Colonic mucosa (tissue), 4 donors: ENCODE results near the gene NEK5. TPM values are rescaled to one million over a fixed set of nuclear protein-coding genes. Genes with fewer than 3 reads are reported as not detected.
"Not testable (repeated sequence)": the region's sequence is repeated elsewhere in the genome, so short reads cannot be mapped to it uniquely, and the experiment has no call there.

Source experiments
- DNase-seq: peaks from one replicate; pipeline ENCODE4 v3.0.0-alpha.2; 2020
- H3K27ac ChIP-seq: fragments of 200-600 bp; one replicate; pipeline ENCODE4 v1.8.0; 2021
- H3K27me3 ChIP-seq: fragments of 200-600 bp; one replicate; pipeline ENCODE4 v1.8.0; 2021
- H3K36me3 ChIP-seq: fragments of 200-600 bp; one replicate; pipeline ENCODE4 v1.8.0; 2021
- H3K4me1 ChIP-seq: fragments of 200-600 bp; one replicate; pipeline ENCODE4 v1.8.0; 2021; ENCODE audit warnings: mild to moderate bottlenecking
- H3K4me3 ChIP-seq: fragments of 200-600 bp; one replicate; pipeline ENCODE4 v1.8.0; 2021
- H3K9ac ChIP-seq, 2 donors: one replicate each; pipeline ENCODE4 v1.7.0; 2013; ENCODE audit warnings: control low read depth in 2 of 2, low read depth in 2 of 2, low read length in 2 of 2
- H3K9me3 ChIP-seq: fragments of 200-600 bp; one replicate; pipeline ENCODE4 v1.8.0; 2021
- CTCF ChIP-seq: fragments of 200-600 bp; IDR thresholded peaks from one replicate; pipeline ENCODE4 v1.8.0; 2022; ENCODE audit warnings: antibody characterized with exemption, mild to moderate bottlenecking
- intact Hi-C: fragments of 100-400 bp; cut with DNase I; formaldehyde crosslinking; loops from one replicate; pipeline ENCODE4 v1.14.1; 2022
- total RNA-seq, 2 donors: library from RNA; stranded (reverse); fragmentation: NEBNext Ultra II Directional in 1 of 2; extraction: Animal tissue kit (Norgen Biotek cat#: 25700) in 1 of 2; gene quantifications; one replicate each; pipeline ENCODE4 v1.2.1, GENCODE V29; 2021
- donor health status: healthy.
- donor health status: DM: no; HTN: no; CAD: no.
- donor health status: DM: no; HTN: no; CAD: no.

Gene NEK5
- total RNA-seq: under 1 TPM; 0.24 to 0.25 TPM

GRCh38 chr13:52128714-52129700 lies at the start of gene NEK5:
Gene NEK5 (minus strand): TSS chr13:52129073. CDS start chr13:52127482, 1,591 bp downstream.
- Histone ChIP-seq H3K36me3 (peaks cover 6% of the 10 kb centered on the region), H3K4me3 (peak within 1 kb of the TSS; percentile 77), H3K4me1 (no peaks in the 10 kb centered on the region), H3K9me3 (no peaks in the 10 kb centered on the region), H3K9ac (peak within 1 kb of the TSS; percentile 65 to 77), H3K27ac (no peak within 1 kb of the TSS), H3K27me3 (no peaks in the 10 kb centered on the region)
- intact Hi-C loops: loop anchor here (2.0 to 5.0 kb wide), 3 partner anchors 192 to 312 kb away; no protein-coding TSS in a partner anchor
- TF ChIP-seq CTCF: peak; percentile 62
- DNase-seq: peak; percentile 73

GRCh38 chr13:52177276-52177675 lies 48.4 kb upstream of the NEK5 start:
- no peak overlapping the region for H3K9ac ChIP-seq
- H3K4me1 ChIP-seq: peaks cover 4% of the 10 kb centered on the region
- H3K4me3 ChIP-seq: no peak overlapping the region
- no peak for TF ChIP-seq CTCF
- H3K27ac ChIP-seq: no peak overlapping the region
- H3K36me3 ChIP-seq: peaks cover 3% of the 10 kb centered on the region
- DNase-seq: no peak
- no peaks in the 10 kb centered on the region for H3K27me3 ChIP-seq
- H3K9me3 ChIP-seq: no peaks in the 10 kb centered on the region
- intact Hi-C loops: no loop called here

DNA sequence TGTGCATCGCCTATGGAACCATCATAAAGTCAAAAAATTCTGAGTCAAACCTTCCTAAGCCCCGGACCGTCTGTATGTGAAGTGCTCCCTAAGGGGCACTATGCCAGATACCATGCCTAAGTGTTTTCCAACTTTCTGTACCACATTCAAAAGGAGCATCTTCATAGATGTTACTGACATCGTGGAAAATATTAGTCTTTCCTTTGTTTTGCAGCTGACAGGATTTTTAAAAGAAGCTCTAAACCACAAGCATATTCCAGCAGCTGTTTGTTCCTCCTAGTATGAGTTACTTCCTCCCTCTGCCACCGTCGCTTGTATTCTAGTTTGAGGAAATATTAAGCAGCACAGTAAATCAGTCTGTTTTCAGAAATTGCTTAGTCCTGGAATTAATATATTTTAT lies 45.1 kb upstream of the NEK5 start:
- H3K36me3 ChIP-seq, H3K27me3 ChIP-seq, intact Hi-C loops: not testable (repeated sequence)

DNA sequence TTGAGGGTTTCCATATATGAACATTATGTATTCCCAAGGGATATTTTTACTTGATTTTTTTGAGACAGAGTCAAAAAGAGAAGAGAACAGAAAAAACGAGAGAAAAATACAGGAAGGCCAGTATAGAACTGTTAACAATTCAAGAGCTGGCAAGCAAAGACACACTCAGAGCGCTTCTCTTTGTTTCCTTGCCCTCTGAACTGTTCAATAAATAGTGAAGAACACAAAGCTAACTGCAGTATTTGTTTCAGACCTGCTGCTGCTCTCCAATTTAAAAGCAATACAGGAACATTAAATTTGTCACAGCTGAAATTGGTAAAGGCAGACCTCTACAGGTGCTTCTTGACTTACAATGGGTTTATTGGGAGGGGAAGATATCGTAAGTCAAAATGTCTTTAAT lies 44.5 kb upstream of the NEK5 start:
- Histone ChIP-seq H3K4me1 (no peaks in the 10 kb centered on the region), H3K36me3 (peaks cover 3% of the 10 kb centered on the region), H3K27me3 (no peaks in the 10 kb centered on the region), H3K9me3 (no peaks in the 10 kb centered on the region), H3K9ac (no peak overlapping the region), H3K27ac (no peak overlapping the region), H3K4me3 (no peak overlapping the region)
- TF ChIP-seq CTCF: no peak
- intact Hi-C loops: no loop called here
- no peak for DNase-seq

More for the DNA sequence above, 45.1 kb upstream of the NEK5 start:
- not testable (repeated sequence) for DNase-seq, H3K9ac ChIP-seq, H3K9me3 ChIP-seq, H3K4me1 ChIP-seq, H3K27ac ChIP-seq, H3K4me3 ChIP-seq

DNA sequence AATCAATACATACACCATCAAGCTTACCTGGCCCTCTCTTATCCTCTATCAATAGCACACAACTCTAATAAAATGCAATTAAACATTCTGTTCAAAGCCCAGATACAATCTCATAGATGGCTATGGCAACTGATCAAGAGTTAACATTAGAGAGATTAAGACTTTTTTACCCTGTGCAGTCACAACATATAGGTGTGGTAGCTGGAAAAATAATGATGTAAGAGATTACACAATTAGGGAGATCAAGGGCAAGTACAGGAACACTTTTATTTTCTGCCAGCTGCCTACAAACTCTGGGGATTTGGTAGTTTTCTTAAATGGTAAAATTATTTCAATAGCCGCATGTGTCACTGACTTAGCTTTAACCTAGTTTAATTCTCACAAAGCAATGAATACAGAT lies 42.8 kb upstream of the NEK5 start:
- H3K9ac ChIP-seq, H3K4me1 ChIP-seq, intact Hi-C loops, H3K9me3 ChIP-seq, H3K4me3 ChIP-seq, DNase-seq, H3K27me3 ChIP-seq, H3K27ac ChIP-seq, H3K36me3 ChIP-seq: not testable (repeated sequence)

DNA sequence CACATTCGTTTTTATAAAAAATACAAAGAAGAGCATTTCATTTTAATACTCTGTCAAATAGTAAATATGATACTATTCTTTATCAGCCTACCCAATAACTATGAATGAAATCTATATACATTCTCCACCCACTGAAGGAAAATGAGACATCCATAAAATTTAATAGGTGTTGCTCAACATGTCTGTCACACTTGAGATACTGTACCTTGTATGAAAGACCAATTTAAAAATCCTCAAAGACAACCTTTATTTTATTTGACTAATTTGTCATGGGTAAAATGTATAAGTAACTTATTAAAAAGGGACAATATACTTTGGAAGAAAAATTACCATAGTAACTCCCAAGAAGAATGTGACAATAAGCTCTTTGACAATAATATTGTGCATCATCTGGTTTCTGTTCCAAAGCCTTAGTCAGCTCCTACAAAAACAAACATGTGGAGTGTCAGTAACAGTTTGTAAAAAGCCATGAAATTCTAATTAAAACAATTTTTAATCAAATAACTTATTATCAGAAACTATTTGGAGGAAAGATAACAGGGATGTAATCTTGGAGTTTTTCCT lies 42.0 kb upstream of the NEK5 start:
- H3K4me3 ChIP-seq, DNase-seq, H3K36me3 ChIP-seq, H3K27ac ChIP-seq, H3K4me1 ChIP-seq, H3K9me3 ChIP-seq, H3K9ac ChIP-seq, intact Hi-C loops, H3K27me3 ChIP-seq: not testable (repeated sequence)

- Histone ChIP-seq H3K27ac (no peak overlapping the region), H3K9me3 (no peaks in the 10 kb centered on the region), H3K9ac (no peak overlapping the region), H3K36me3 (peaks cover 2% of the 10 kb centered on the region), H3K4me3 (no peak overlapping the region), H3K4me1 (no peaks in the 10 kb centered on the region), H3K27me3 (no peaks in the 10 kb centered on the region)
- no peak for DNase-seq
- no peak for TF ChIP-seq CTCF
- intact Hi-C loops: no loop called here
Observed at GRCh38 chr13:52169839-52170238, 41.0 kb upstream of the NEK5 start.
